Subcutaneous adipose tissue (tissue), 4 donors: Measurements from ENCODE around the gene SERTAD1. TPM values are rescaled to one million over a fixed set of nuclear protein-coding genes. Genes with fewer than 3 reads are reported as not detected.

Experiments used
- total RNA-seq, 4 donors: library from RNA; depleted of rRNA; stranded (reverse); fragments of >200 nt; gene quantifications; one replicate each; pipeline ENCODE4 v1.1.0, GENCODE V29; 2016
- TF ChIP-seq, protein P1 (sequence below): fragments of 450-650 bp; IDR thresholded peaks from one replicate; pipeline ENCODE4 v1.5.1; 2016; ENCODE audit warnings: low read depth, mild to moderate bottlenecking, control low read depth, antibody characterized with exemption, moderate library complexity

The SERTAD1 gene
- total RNA-seq, 4 donors from 2014 or later = 7.6 to 13.4 (median 11.1) TPM

- TF ChIP-seq, protein P1, sequence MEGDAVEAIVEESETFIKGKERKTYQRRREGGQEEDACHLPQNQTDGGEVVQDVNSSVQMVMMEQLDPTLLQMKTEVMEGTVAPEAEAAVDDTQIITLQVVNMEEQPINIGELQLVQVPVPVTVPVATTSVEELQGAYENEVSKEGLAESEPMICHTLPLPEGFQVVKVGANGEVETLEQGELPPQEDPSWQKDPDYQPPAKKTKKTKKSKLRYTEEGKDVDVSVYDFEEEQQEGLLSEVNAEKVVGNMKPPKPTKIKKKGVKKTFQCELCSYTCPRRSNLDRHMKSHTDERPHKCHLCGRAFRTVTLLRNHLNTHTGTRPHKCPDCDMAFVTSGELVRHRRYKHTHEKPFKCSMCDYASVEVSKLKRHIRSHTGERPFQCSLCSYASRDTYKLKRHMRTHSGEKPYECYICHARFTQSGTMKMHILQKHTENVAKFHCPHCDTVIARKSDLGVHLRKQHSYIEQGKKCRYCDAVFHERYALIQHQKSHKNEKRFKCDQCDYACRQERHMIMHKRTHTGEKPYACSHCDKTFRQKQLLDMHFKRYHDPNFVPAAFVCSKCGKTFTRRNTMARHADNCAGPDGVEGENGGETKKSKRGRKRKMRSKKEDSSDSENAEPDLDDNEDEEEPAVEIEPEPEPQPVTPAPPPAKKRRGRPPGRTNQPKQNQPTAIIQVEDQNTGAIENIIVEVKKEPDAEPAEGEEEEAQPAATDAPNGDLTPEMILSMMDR = no peak
Measured at GRCh38 chr19:40398417-40399131, 27.2 kb downstream of the SERTAD1 start.

DNA sequence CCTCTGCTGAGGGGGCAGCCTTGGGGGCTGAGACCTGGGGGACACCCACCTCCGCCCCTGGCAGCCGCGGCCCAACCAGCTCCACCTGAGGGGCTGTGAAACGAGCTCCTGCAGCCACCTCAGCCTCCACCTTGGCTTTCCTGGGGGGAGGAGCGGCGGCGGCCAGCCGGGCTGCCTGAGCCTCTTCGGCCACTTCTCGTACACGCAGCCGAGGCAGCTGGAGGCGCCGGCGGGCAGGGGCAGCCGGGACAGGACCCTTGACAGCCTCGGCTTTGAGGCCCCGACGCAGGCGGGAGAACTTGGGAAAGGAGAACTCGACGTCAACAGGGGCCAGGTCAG is 28.3 kb downstream of the SERTAD1 start:
- TF ChIP-seq, protein P1 = no peak

- TF ChIP-seq, protein P1 = no peak
Measured at GRCh38 chr19:40396886-40397567, 28.8 kb downstream of the SERTAD1 start.

DNA sequence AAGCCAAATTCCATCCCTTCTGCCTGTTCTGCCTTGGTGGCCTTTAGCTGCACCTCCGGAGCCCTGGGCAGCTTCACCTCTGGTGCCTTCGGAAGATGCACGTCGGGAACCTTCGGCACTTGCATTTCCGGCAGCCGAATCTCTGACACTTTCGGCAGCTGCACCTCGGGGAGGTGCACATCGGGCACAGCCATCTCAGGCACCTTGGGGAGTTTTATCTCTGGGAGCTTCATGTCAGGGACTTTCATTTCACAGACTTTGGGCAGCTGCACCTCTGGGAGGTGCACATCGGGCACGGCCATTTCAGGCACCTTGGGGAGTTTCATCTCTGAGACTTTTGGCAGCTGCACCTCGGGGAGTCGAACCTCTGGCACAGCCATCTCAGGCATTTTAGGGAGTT is 29.8 kb downstream of the SERTAD1 start:
- TF ChIP-seq, protein P1 = no peak

- TF ChIP-seq, protein P1 = no peak
Measured at GRCh38 chr19:40394816-40395210, 31.0 kb downstream of the SERTAD1 start.

DNA sequence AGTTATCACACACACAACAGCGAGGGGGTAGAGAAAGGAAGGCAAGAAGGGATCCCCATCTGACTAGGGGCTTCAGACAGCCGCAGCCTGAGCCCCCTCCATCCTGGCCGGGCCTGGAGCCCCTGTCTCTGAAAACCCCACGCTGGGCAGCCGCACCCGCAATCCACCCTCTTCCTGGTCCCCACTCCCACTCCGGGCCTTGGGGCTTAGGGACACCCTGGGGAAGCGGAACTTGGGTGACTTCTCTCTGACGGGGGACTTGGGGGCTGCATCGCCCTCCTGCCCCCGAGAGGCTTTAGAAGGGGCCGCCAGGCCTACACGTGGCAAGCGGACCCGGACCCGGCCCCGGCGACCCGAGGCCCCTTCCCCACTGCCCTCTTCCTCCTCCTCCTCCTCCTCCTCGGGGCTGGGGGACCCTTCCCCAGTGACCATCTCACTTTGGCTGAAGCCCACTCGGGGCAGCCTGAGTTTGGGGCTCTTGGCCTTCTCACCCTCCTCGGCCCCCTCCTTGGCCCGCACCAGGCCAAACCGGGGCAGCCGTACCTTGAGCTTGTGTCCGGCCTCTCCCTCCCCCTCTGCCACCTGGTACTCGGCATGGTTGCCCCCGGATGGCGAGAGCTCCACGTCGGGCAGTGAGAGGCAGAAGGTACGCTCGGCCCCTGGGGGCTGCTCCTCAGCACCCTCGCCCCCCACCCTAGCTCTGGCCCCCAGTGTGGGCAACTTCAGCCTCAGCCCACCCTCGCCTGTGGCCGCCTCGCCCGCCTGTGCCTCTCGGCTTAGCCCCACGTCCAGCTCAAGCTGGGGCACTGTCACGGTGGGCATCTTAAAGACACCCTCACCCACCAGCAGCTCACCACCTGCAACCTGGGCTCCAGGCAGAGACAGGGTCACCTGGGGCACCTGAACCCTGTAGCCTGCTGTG is 31.6 kb downstream of the SERTAD1 start:
- TF ChIP-seq, protein P1 = no peak
